ENCODE data around the gene LRRN2.

The LRRN2 gene

DNA sequence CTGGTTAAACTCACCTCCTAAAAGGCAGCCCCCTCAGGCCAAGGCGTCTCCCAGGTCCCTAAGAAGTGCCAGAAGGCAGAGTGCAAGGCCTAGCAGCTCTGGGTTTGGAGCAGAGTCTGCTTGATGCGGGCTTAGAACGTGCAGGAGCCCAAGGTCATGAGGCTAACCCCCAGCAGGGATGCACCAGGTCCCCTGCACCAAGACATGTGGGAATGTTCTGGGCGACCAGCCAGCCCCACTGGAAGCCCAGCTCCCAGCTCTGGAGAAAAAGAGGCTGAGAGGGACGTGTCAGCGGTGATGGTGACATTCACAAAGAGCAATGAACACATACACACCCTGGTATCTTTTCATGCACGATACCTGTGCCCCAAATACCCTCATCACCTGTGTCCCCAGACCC is 5.1 kb downstream of the LRRN2 start:
- H3K36me3 ChIP-seq (ENCODE audit: control insufficient read depth, insufficient read depth, low read length) = no peaks in the 10 kb centered on the region
- no peak overlapping the region for H3K4me3 ChIP-seq (ENCODE audit: low read depth, low read length)
- H2AFZ ChIP-seq = no peak overlapping the region
- no peak overlapping the region for H3K9ac ChIP-seq
- no peaks in the 10 kb centered on the region for H3K9me3 ChIP-seq (ENCODE audit: control insufficient read depth, low read length)
- no peaks in the 10 kb centered on the region for H3K79me2 ChIP-seq
- no peak overlapping the region for H3K27ac ChIP-seq
- no peaks in the 10 kb centered on the region for H3K27me3 ChIP-seq (ENCODE audit: control insufficient read depth, insufficient read depth, low read length)
- H3K4me2 ChIP-seq (ENCODE audit: low read length) = no peak overlapping the region
- no peak for TF ChIP-seq CTCF (IDR thresholded peaks at IDR 0.05)
- no peaks in the 10 kb centered on the region for H3K4me1 ChIP-seq

DNA sequence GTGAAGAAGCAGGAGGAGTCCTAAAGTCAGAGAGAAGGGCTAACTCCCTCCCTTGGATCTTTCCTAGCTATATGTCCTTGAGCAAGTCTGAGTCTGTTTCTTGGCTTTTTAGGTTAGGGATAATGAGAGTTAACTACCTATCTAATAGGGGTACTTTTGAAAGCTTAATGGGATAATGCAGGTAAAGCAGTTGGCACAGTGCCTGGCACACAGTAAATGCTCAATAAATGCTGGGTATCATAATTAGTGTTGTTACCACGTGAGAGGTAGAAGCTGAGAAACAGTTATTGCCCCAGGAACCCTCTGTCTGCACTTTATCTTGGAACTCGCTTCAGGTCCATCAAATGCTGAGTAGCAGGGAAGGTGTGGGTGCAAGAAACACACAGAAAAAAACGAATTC is 5.5 kb downstream of the LRRN2 start:
- H3K9ac ChIP-seq = no peak overlapping the region
- no peaks in the 10 kb centered on the region for H3K27me3 ChIP-seq (ENCODE audit: control insufficient read depth, insufficient read depth, low read length)
- no peak overlapping the region for H3K4me3 ChIP-seq (ENCODE audit: low read depth, low read length)
- no peak for TF ChIP-seq CTCF (IDR thresholded peaks at IDR 0.05)
- no peak overlapping the region for H3K4me2 ChIP-seq (ENCODE audit: low read length)
- H3K36me3 ChIP-seq (ENCODE audit: control insufficient read depth, insufficient read depth, low read length) = no peaks in the 10 kb centered on the region
- H2AFZ ChIP-seq = no peak overlapping the region
- H3K27ac ChIP-seq = no peak overlapping the region
- no peaks in the 10 kb centered on the region for H3K4me1 ChIP-seq
- H3K79me2 ChIP-seq = no peaks in the 10 kb centered on the region
- H3K9me3 ChIP-seq (ENCODE audit: control insufficient read depth, low read length) = no peaks in the 10 kb centered on the region

DNA sequence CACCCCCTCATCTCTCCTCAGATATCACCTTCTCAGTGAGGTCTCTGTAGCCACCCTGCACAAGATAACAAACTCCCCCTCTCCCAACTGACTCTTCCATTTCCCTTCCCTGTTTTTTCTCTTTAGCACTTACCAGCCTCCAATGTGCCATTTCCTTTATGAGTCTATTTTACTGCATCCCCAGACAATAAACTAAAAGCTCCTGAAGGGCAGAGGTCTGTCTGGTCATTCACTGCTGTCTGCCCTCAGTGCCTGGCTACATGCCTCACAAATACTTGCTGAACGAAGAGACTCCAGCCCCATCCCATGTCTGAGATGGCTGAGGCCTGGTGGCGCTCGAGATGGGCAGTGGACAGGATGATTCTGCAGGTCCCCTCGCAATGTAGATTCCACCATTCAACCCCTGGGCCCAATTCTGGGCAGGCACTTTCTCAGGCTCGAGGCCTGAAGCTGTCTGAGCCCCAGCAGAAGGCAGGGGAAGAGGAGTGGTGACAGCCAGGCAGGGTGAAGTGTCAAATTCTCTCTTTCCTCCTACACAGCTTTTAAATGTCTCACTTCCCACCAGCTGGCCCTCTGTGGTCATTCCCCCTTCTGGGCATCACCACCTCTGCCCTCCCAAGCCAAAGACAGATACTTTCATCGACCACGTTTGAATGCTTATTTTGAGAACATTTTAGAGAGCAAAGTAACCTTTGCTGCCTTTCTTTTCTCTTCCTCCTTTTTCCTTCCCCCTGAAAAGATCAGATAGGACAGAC is 6.6 kb downstream of the LRRN2 start:
- Histone ChIP-seq H3K36me3 (ENCODE audit: control insufficient read depth, insufficient read depth, low read length) (no peaks in the 10 kb centered on the region), H3K27me3 (ENCODE audit: control insufficient read depth, insufficient read depth, low read length) (no peaks in the 10 kb centered on the region), H3K27ac (no peak overlapping the region), H3K9me3 (ENCODE audit: control insufficient read depth, low read length) (no peaks in the 10 kb centered on the region), H3K4me3 (ENCODE audit: low read depth, low read length) (no peak overlapping the region), H3K9ac (no peak overlapping the region), H3K4me1 (no peaks in the 10 kb centered on the region), H2AFZ (no peak overlapping the region), H3K79me2 (no peaks in the 10 kb centered on the region), H3K4me2 (ENCODE audit: low read length) (no peak overlapping the region)
- no peak for TF ChIP-seq CTCF (IDR thresholded peaks at IDR 0.05)

DNA sequence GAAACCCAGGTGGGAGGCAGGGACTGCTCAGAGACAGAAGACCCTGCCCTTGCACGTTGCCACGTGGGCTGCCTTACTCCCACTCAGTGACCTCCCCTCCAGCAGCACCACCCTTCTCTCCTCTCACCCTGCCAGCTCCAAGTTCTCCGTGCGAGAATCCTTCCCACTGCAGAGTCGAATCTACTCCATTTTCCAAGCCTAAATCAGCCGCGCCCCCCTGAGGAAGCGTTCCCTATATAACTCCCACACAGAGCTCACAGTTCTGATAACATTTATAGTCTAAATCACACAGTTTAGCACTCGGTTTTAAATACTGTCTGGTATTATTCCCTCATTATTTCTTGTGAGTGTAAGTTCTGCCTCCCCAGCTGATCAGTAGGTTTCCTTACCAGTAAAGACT is 7.7 kb downstream of the LRRN2 start:
- no peaks in the 10 kb centered on the region for H3K36me3 ChIP-seq (ENCODE audit: control insufficient read depth, insufficient read depth, low read length)
- H3K79me2 ChIP-seq = no peaks in the 10 kb centered on the region
- H3K9me3 ChIP-seq (ENCODE audit: control insufficient read depth, low read length) = no peaks in the 10 kb centered on the region
- H3K4me1 ChIP-seq = no peaks in the 10 kb centered on the region
- H3K9ac ChIP-seq = no peak overlapping the region
- H3K4me2 ChIP-seq (ENCODE audit: low read length) = no peak overlapping the region
- H3K4me3 ChIP-seq (ENCODE audit: low read depth, low read length) = no peak overlapping the region
- no peak overlapping the region for H2AFZ ChIP-seq
- H3K27ac ChIP-seq = no peak overlapping the region
- no peak for TF ChIP-seq CTCF (IDR thresholded peaks at IDR 0.05)
- H3K27me3 ChIP-seq (ENCODE audit: control insufficient read depth, insufficient read depth, low read length) = no peaks in the 10 kb centered on the region

DNA sequence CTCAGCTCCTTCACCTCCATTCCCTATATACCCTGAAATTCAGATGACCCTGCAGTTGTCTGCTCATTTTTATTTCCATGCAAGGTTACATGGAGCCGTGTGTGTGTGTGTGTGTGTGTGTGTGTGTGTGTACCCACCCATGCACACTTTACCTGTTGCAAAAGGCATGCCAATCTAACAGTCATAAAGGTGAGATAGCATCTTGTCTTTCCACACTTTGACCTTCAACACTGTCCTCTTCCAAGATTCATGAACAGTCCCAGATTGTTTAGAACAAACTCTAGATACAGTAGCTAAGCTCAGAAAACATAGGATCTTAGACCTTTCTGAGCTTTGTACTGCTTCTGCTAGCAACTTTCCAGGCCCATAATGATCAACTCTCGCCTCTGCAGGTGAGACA is 9.5 kb downstream of the LRRN2 start:
- H3K9me3 ChIP-seq (ENCODE audit: control insufficient read depth, low read length) = no peaks in the 10 kb centered on the region
- H3K36me3 ChIP-seq (ENCODE audit: control insufficient read depth, insufficient read depth, low read length) = no peaks in the 10 kb centered on the region
- H3K4me2 ChIP-seq (ENCODE audit: low read length) = peak overlapping the region; percentile 39
- TF ChIP-seq CTCF (IDR thresholded peaks at IDR 0.05) = no peak
- H3K27me3 ChIP-seq (ENCODE audit: control insufficient read depth, insufficient read depth, low read length) = no peaks in the 10 kb centered on the region
- H3K79me2 ChIP-seq = no peaks in the 10 kb centered on the region
- H3K4me1 ChIP-seq = no peaks in the 10 kb centered on the region
- no peak overlapping the region for H3K9ac ChIP-seq
- H3K27ac ChIP-seq = no peak overlapping the region
- no peak overlapping the region for H3K4me3 ChIP-seq (ENCODE audit: low read depth, low read length)
- H2AFZ ChIP-seq = no peak overlapping the region
